ENCODE data around the gene TSPAN17.

TSPAN17 gene

DNA sequence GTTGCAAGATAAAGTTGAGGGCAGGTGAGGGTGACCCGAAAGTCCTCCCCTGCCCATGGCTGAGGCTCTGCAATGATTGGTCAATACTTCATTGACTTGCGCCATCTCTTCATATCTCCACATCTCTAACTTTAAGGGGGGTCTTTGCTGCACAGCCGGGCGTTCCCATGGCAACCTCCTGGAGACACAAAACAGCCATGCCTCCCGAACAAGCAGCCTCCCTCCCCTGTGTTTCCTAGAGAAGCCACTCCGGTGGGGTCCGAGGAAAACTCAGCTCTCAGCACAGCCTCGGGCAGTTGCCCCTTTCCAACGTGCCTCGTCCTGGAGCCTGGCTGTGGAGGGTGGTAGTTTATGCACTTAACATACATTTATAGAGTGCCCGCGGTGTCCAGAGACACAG lies 57.5 kb downstream of the TSPAN17 start:
- DNase-seq (ENCODE audit: low read depth, low spot score): no peak

Data from ELF-1 (cell line).